GM18520 (cell line): ENCODE measurements around the gene IRS2.
"Not testable (repeated sequence)": the region's sequence is repeated elsewhere in the genome, so short reads cannot be mapped to it uniquely, and the experiment has no call there.

Experiments used
- ATAC-seq: cut with Tn5 transposase; IDR thresholded peaks from one replicate; pipeline ENCODE4 v1.9.1; 2021; ENCODE audit not compliant: unreplicated experiment

Gene IRS2, protein sequence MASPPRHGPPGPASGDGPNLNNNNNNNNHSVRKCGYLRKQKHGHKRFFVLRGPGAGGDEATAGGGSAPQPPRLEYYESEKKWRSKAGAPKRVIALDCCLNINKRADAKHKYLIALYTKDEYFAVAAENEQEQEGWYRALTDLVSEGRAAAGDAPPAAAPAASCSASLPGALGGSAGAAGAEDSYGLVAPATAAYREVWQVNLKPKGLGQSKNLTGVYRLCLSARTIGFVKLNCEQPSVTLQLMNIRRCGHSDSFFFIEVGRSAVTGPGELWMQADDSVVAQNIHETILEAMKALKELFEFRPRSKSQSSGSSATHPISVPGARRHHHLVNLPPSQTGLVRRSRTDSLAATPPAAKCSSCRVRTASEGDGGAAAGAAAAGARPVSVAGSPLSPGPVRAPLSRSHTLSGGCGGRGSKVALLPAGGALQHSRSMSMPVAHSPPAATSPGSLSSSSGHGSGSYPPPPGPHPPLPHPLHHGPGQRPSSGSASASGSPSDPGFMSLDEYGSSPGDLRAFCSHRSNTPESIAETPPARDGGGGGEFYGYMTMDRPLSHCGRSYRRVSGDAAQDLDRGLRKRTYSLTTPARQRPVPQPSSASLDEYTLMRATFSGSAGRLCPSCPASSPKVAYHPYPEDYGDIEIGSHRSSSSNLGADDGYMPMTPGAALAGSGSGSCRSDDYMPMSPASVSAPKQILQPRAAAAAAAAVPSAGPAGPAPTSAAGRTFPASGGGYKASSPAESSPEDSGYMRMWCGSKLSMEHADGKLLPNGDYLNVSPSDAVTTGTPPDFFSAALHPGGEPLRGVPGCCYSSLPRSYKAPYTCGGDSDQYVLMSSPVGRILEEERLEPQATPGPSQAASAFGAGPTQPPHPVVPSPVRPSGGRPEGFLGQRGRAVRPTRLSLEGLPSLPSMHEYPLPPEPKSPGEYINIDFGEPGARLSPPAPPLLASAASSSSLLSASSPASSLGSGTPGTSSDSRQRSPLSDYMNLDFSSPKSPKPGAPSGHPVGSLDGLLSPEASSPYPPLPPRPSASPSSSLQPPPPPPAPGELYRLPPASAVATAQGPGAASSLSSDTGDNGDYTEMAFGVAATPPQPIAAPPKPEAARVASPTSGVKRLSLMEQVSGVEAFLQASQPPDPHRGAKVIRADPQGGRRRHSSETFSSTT (N-terminal part only)

DNA sequence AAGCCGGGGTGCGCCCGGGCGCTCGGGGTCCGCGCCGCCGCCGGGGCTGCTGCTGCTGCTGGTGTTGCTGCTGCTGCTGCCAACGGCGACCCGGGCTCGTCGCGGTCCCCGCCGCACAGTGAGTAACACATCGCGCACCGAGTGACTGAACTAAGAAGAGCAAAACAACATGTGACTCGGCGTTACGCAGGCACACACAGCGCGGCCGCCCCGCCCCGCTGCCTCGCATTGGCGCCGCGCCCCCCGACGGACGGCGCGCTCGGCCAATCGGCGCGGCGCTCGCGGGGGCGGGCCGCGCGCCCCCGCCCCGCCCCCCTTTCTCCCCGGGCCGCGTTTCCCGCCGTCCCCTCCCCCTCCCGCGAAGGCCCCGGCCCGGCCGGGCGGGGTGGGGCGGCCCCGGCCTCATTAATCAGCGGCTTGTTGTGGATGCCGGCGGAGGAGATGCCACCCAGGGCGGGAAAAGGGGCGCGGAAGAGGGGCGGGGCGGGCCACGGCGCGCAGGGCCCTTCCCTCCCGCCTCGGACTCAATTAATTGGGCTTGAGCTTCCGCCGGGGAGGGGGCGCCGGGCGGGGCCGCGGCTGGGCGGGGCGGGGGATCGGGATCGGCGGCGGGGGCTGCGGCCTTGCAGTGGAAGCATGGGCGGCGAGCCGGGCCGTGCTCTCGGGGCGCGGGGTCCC is at the start of gene IRS2:
Gene IRS2 (minus strand): TSS at position 127 of the 678 bp plus-strand sequence. CDS start 530 bp downstream, outside the sequence.
- ATAC-seq, result peak; percentile 98

DNA sequence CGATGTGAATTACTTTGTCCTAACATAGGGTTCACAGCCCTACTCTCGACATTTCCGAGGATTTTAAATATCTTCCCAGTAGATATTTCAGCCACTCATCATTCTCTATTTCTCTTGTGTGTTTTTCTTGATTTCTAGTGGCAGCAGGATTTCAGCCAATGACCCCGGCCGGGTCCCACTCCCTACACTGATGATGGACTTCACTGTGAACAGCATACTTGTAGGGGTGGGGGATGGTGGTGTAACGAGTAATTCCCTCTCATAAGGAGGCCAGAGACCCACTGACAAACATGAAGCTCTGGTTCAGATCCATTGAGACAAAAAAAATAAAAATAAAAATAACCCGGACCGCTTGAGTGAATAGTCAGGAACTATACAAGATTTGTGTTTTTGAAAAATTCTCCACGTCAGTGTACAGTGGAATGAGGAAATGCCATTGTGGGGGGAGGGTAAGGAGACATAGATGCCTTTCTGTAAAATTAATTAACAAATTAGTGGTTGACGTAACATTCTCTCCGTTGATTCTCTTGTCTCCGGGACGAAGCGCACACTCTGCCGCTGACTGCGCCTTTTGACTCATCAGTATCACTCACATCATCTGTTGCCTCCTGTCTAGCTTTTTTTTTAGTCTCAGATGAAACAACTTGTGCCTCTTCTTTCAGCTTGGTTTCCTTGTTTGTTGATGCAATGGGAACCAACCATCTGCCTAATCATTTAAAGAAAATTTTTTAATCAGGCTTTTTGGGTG is 48.8 kb upstream of the IRS2 start:
- ATAC-seq, result no peak

DNA sequence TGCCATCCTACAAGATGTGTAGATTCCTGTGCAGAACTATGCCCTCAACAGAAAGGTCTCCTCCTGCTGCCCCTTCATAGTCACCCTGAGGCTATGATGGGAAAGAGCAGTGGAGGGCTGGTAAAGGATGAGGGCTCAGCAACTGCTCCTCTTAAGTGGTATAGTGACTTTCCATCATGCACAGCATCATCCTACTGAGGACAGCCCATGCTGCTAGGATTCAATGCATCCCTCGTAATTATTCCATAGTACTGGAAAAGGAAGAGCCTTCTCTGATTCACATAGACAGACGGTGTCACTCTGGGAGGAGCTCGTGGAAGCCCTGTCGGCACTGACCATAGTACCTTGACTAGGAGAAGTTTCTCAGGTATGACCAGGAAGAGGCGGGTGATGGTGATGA is 47.6 kb upstream of the IRS2 start:
- ATAC-seq, result no peak

DNA sequence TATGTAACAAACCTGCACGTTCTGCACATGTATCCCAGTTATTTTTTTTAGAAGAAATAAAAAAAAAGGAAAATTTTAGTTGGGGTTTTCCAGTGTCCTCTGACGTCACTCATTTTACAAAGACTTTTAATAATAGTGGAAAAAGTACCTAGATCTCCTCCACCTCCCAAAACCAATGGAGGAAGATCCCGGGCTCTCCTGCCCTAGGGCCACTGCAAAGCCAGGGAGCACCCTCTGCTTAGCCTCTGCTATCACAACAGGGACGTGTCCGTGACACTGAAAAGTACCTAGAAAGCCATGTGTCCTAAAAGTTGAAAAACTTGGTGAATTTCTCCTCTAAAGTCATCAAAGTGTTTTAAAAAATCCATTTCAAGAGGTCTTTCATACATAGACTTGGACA is 46.7 kb upstream of the IRS2 start:
- no peak for ATAC-seq

DNA sequence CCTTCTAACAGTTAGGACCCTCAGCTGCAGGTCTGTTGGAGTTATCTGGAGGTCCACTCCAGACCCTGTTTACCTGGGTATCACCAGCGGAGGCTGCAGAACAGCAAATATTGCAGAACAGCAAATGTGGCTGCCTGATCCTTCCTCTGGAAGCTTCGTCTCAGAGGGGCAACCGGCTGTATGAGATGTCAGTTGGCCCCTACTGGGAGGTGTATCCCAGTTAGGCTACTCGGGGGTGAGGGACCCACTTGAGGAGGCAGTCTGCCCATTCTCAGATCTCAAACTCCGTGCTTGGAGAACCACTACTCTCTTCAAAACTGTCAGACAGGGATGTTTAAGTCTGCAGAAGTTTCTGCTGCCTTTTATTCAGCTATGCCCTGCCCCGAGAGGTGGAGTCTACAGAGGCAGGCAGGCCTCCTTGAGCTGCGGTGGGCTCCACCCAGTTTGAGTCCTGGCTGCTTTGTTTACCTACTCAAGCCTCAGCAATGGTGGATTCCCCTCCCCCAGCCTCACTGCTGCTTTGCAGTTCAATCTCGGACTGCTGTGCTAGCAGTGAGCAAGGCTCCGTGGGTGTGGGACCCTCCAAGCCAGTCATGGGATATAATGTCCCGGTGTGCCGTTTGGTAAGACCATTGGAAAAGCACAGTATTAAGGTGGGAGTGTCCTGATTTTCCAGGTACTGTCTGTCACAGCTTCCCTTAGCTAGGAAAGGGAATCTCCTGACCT is 42.4 kb upstream of the IRS2 start:
- not testable (repeated sequence) for ATAC-seq

GRCh38 chr13:109823201-109823600 is 36.8 kb upstream of the IRS2 start:
- ATAC-seq, result not testable (repeated sequence)

GRCh38 chr13:109821103-109821502 is 34.7 kb upstream of the IRS2 start:
- ATAC-seq, result no peak

DNA sequence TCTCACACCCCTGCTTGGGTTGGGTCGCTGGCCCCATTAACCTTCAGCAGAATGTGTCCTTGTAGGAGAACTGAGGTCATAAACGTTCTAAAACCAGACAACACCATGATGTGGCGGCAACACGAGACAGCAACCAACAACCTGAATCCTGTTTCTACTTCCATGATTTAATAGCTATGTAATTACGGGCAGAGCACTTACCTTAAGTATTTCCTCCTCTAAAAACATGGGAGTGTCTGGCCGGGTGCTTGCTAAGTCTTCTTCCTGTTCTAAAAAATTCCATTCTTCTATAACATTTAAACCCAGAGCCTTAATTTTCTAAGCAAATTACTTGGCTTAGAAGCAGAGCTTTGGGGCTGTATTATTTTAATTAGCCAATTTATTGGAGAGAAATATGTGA is 33.5 kb upstream of the IRS2 start:
- ATAC-seq, result no peak

GRCh38 chr13:109818886-109819285 is 32.5 kb upstream of the IRS2 start:
- no peak for ATAC-seq

- ATAC-seq, result no peak
Measured at GRCh38 chr13:109817591-109818535, 31.5 kb upstream of the IRS2 start.

GRCh38 chr13:109816808-109817203 is 30.4 kb upstream of the IRS2 start:
- ATAC-seq, result no peak

GRCh38 chr13:109816112-109816807 is 29.9 kb upstream of the IRS2 start:
- no peak for ATAC-seq

DNA sequence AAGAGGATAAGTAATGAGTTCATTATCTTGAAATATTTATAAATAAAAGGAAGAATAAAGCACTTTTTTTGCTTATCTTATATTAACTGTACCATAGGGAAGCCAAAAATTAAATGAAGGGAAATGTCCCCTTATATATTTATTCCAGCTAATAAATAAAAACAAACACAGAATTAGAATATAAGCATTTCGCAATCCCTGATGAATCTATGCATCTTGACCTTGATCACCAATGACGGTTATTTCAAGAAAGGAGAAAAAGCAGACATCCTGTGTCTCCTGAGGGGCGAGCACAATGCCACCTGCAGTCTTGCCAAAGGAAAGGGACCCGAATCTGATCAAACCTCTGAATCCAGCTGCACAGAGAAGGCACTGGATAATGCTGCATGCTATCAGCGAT is 29.3 kb upstream of the IRS2 start:
- ATAC-seq, result no peak

DNA sequence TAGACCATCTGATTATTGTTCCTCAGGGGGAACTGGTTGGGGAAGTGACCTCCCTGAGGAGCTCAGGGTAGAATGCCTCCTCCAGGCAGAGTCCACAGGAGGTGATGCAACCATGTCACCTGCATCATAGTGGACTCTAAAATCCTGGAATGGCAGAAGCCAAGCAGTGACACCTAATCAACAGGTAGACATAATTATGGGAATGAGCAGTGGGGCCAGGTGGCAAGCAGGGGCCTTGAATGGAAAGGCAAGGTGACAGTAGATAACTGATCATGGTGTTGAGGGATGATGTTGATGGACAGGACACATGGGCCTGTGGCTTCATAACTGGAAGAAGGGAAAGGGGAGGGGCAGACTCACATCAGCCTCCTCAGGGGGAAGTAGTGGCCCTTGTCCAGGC is 27.3 kb upstream of the IRS2 start:
- no peak for ATAC-seq

DNA sequence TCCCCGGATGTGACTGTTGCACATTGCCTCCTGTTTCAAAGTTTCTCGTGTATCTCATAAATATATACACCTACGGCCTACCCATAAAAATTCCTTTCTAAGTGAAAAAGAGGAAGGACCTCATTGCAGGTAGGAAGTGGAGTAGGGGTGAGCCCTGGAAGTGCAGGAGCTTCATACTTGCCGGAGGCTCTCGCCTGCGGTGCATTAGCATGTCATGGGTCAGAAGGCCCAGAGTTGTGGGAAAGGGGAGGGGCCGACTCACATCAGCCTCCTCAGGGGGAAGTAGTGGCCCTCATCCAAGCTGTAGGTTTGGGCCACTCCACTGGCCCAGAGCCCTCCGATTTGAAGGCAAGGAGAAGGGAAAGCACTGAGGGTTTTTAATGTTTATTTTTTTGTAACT is 26.0 kb upstream of the IRS2 start:
- ATAC-seq, result no peak

GRCh38 chr13:109810761-109811510 is 24.6 kb upstream of the IRS2 start:
- no peak for ATAC-seq
